IMR-90 (cell line): ENCODE results near the gene PLD5. TPM values are rescaled to one million over a fixed set of nuclear protein-coding genes. Genes with fewer than 3 reads are reported as not detected.
A peak's percentile ranks its signal among the peaks of the same experiment; 100 is the strongest.

Experiments used
- ATAC-seq: fragments of 200-7000 bp; cut with Tn5 transposase; 2 replicates; pipeline ENCODE4 v1.9.1; 2020; ENCODE audit warnings: low read depth, mild to moderate bottlenecking, moderate library complexity
- BruUV-seq: library from RNA; stranded (reverse); fragments of 400-500 nt; replicated peaks from 2 replicates; lab custom pipeline; 2021; lab: Mats Ljungman, UMichigan
- CTCF ChIA-PET: fragments of 300-600 bp; formaldehyde crosslinking; extraction: SDS; loops from one replicate; lab custom pipeline; 2021; ENCODE audit warnings: antibody characterized with exemption; lab: Yijun Ruan, JAX
- POLR2A ChIA-PET: fragments of 300-600 bp; sonication (Branson Sonifier 250); formaldehyde crosslinking; loops from one replicate; lab custom pipeline; 2022; ENCODE audit warnings: antibody characterized with exemption; ENCODE audit not compliant: unreplicated experiment; lab: Charles Lee
- DNase-seq: peaks from one replicate; pipeline ENCODE4 v3.0.0; 2013
- H2AFZ ChIP-seq: replicated peaks from 2 replicates; pipeline ENCODE3; 2013; ENCODE audit warnings: low read length, mild to moderate bottlenecking; ENCODE audit not compliant: poor library complexity
- H2AK5ac ChIP-seq: 2 replicates; pipeline ENCODE4 v1.6.1; 2013; ENCODE audit warnings: low read depth, low read length, inconsistent platforms
- H2AK9ac ChIP-seq: replicated peaks from 2 replicates; pipeline ENCODE3; 2013; ENCODE audit warnings: mild to moderate bottlenecking, low read depth, low read length, moderate library complexity; ENCODE audit not compliant: poor library complexity
- H2BK120ac ChIP-seq: 2 replicates; pipeline ENCODE4 v1.6.1; 2013; ENCODE audit warnings: low read depth, low read length, inconsistent platforms
- H2BK15ac ChIP-seq: 3 replicates; pipeline ENCODE4 v1.6.1; 2013; ENCODE audit warnings: low read depth, low read length, inconsistent platforms
- H2BK20ac ChIP-seq: 2 replicates; pipeline ENCODE4 v1.6.1; 2013; ENCODE audit warnings: low read depth, mild to moderate bottlenecking, inconsistent platforms, low read length, moderate library complexity
- H2BK5ac ChIP-seq: 2 replicates; pipeline ENCODE4 v1.6.1; 2013; ENCODE audit warnings: mild to moderate bottlenecking, low read depth, low read length, inconsistent platforms; ENCODE audit not compliant: poor library complexity, severe bottlenecking
- H3K14ac ChIP-seq: replicated peaks from 2 replicates; pipeline ENCODE4 v1.6.1; 2013; ENCODE audit warnings: low read depth, low read length, inconsistent platforms
- H3K18ac ChIP-seq: 2 replicates; pipeline ENCODE4 v1.6.1; 2013; ENCODE audit warnings: low read depth, low read length, control low read depth
- H3K23ac ChIP-seq: 2 replicates; pipeline ENCODE4 v1.6.1; 2013; ENCODE audit warnings: low read depth, low read length, inconsistent platforms
- H3K27ac ChIP-seq: 2 replicates; pipeline ENCODE4 v1.5.1; 2013; ENCODE audit warnings: mild to moderate bottlenecking, control low read depth, low read length; ENCODE audit not compliant: insufficient read depth
- H3K27me3 ChIP-seq: 2 replicates; pipeline ENCODE4 v1.6.1; 2013; ENCODE audit warnings: low read length; ENCODE audit not compliant: control insufficient read depth, insufficient read depth
- H3K36me3 ChIP-seq: 2 replicates; pipeline ENCODE4 v1.6.1; 2013; ENCODE audit warnings: low read length, mixed read lengths; ENCODE audit not compliant: control insufficient read depth, insufficient read depth
- H3K4ac ChIP-seq: 2 replicates; pipeline ENCODE4 v1.6.1; 2013; ENCODE audit warnings: low read depth, low read length, inconsistent platforms
- H3K4me1 ChIP-seq: 2 replicates; pipeline ENCODE4 v1.6.1; 2013; ENCODE audit warnings: low read length, mixed read lengths; ENCODE audit not compliant: control insufficient read depth, insufficient read depth
- H3K4me2 ChIP-seq: 2 replicates; pipeline ENCODE4 v1.6.1; 2013; ENCODE audit warnings: low read depth, mild to moderate bottlenecking, control low read depth, low read length, moderate library complexity
- H3K4me3 ChIP-seq: 2 replicates; pipeline ENCODE4 v1.5.1; 2013; ENCODE audit warnings: low read depth, mild to moderate bottlenecking, control low read depth, low read length, moderate library complexity; ENCODE audit not compliant: insufficient read depth
- H3K56ac ChIP-seq: 2 replicates; pipeline ENCODE4 v1.6.1; 2013; ENCODE audit warnings: low read length, inconsistent platforms; ENCODE audit not compliant: insufficient read depth; ENCODE audit errors: extremely low read depth
- H3K79me1 ChIP-seq, 2 experiments: 2 replicates each; pipeline ENCODE4 v1.6.1; 2013; ENCODE audit warnings: low read length in 2 of 2, inconsistent platforms in 1 of 2, low read depth in 1 of 2
- H3K9ac ChIP-seq: 2 replicates; pipeline ENCODE4 v1.6.1; 2013; ENCODE audit warnings: low read depth, low read length, control low read depth
- H3K9me1 ChIP-seq: 2 replicates; pipeline ENCODE4 v1.6.1; 2013; ENCODE audit warnings: low read length, inconsistent platforms; ENCODE audit not compliant: insufficient read depth
- H3K9me3 ChIP-seq: 2 replicates; pipeline ENCODE4 v1.6.1; 2013; ENCODE audit warnings: low read length; ENCODE audit not compliant: control insufficient read depth, insufficient read depth
- H4K20me1 ChIP-seq: 2 replicates; pipeline ENCODE4 v1.6.1; 2013; ENCODE audit warnings: low read length, inconsistent platforms; ENCODE audit not compliant: insufficient read depth
- H4K5ac ChIP-seq: 2 replicates; pipeline ENCODE4 v1.6.1; 2013; ENCODE audit warnings: mild to moderate bottlenecking, low read depth, low read length, control low read depth
- H4K8ac ChIP-seq, 2 experiments: 2 replicates each; pipeline ENCODE4 v1.6.1; 2013; ENCODE audit warnings: low read depth in 2 of 2, low read length in 2 of 2, control low read depth in 1 of 2, inconsistent platforms in 1 of 2
- H4K91ac ChIP-seq: 2 replicates; pipeline ENCODE4 v1.6.1; 2013; ENCODE audit warnings: low read depth, low read length, inconsistent platforms; ENCODE audit not compliant: insufficient read depth
- CEBPB ChIP-seq: IDR thresholded peaks from 2 replicates; pipeline ENCODE4 v1.6.1; 2012; ENCODE audit warnings: low read depth, low read length, improper control_type of control experiment
- NFE2L2 ChIP-seq: fragments of 150-350 bp; IDR thresholded peaks from 2 replicates; pipeline ENCODE4 v1.6.1; 2016; ENCODE audit warnings: low read depth, mild to moderate bottlenecking, low read length
- WGBS, 2 experiments: methylation state at CpG; one replicate each; pipeline versions ENCODE4 v1.1.5 to v1.1.7; 2013; ENCODE audit warnings: missing lambda C conversion rate in 2 of 2; ENCODE audit not compliant: insufficient read length in 1 of 2; ENCODE audit errors: extremely low coverage in 2 of 2; 5-methylcytosine and 5-hydroxymethylcytosine counted together
- dilution Hi-C: fragments of 300-500 bp; cut with HindIII; formaldehyde crosslinking; loops from one replicate; pipeline ENCODE4 v1.14.3; 2018; ENCODE audit warnings: low sequenced_read_pairs; ENCODE audit not compliant: unreplicated experiment
- in situ Hi-C: fragments of 300-500 bp; cut with MboI; formaldehyde crosslinking; loops from 3 replicates; pipeline ENCODE4 v1.14.3; 2019; ENCODE audit warnings: low sequenced_read_pairs, inconsistent platforms, mixed read lengths
- intact Hi-C: fragments of 100-400 bp; cut with micrococcal nuclease; formaldehyde crosslinking; loops from 2 replicates; pipeline ENCODE4 v1.10.0; 2022
- polyA plus RNA-seq, 3 experiments: library from polyadenylated mRNA; depleted of rRNA; stranded (reverse); fragments of >200 nt; gene quantifications; 2 replicates each; pipeline ENCODE4 v1.2.3, GENCODE V29; 2012; ENCODE audit warnings: low replicate concordance in 1 of 3
- total RNA-seq: library from RNA; depleted of rRNA; stranded (reverse); fragments of >200 nt; gene quantifications from 2 replicates; pipeline ENCODE4 v1.2.3, GENCODE V29; 2012

The PLD5 gene
- total and polyA plus RNA-seq, 2 of the 4 experiments (the other 2 are of a cell fraction): not detected

DNA sequence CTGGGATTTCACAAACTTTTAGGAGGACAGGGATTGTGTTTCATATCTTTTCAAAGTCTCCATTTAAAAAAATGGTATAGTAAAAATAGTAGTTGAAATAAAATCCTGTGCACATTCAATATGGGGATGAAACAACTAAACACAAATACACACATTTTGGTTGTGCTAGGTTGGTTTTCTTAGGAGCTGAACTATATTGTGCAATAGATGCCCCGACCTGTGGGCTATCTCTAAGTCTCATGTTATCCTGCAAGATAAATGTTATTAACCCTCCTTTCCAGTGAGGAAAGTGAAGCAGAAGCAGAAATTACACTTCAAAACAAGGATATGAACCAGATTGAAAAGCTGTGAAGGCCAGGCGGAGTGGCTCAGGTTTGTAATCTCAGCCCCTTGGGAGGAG lies 1.3 kb upstream of the PLD5 start:
- H3K9me3 ChIP-seq: no peaks in the 10 kb centered on the region; the same call in 1 of the 2 replicates
- DNase-seq (no peak), ATAC-seq (no peak)
- H3K9me1 ChIP-seq: no peaks in the 10 kb centered on the region
- BruUV-seq: no TSS peak
- no peak overlapping the region for H3K23ac ChIP-seq
- WGBS, 2 experiments: no CpG with 5 or more reads among the region's 2 CpGs
- intact Hi-C loops: no loop called here
- no peaks in the 10 kb centered on the region for H3K4me1 ChIP-seq
- dilution Hi-C loops: no loop called here
- H2AK9ac ChIP-seq: no peak overlapping the region
- in situ Hi-C loops: no loop called here
- H4K20me1 ChIP-seq: no peaks in the 10 kb centered on the region
- H4K8ac ChIP-seq: no peak overlapping the region
- no peak overlapping the region for H4K5ac ChIP-seq
- no peak overlapping the region for H3K4ac ChIP-seq
- H3K36me3 ChIP-seq: no peaks in the 10 kb centered on the region
- H2BK20ac ChIP-seq: no peak overlapping the region
- H3K56ac ChIP-seq: no peak overlapping the region
- H3K14ac ChIP-seq: no peak overlapping the region
- no peak overlapping the region for H2BK5ac ChIP-seq
- POLR2A ChIA-PET: no interaction called here
- H4K91ac ChIP-seq: no peak overlapping the region
- H3K27ac ChIP-seq: no peak overlapping the region
- H2BK120ac ChIP-seq: no peak overlapping the region
- H3K9ac ChIP-seq: no peak overlapping the region
- CTCF ChIA-PET: no interaction called here
- no peak overlapping the region for H3K4me2 ChIP-seq
- H3K4me3 ChIP-seq: no peak overlapping the region
- no peak overlapping the region for H3K18ac ChIP-seq
- H2AK5ac ChIP-seq: no peak overlapping the region
- peaks cover 24% of the 10 kb centered on the region for H3K27me3 ChIP-seq
- H2AFZ ChIP-seq: no peak overlapping the region
- no peaks in the 10 kb centered on the region for H3K79me1 ChIP-seq
- TF ChIP-seq CEBPB (peak; percentile 69), NFE2L2 (no peak)
- no peak overlapping the region for H2BK15ac ChIP-seq
